Endothelial cell of umbilical vein (primary cell): Measurements from ENCODE around the gene SAMD4A. TPM values are rescaled to one million over a fixed set of nuclear protein-coding genes. Genes with fewer than 3 reads are reported as not detected.

Experiments used
- BruUV-seq: library from RNA; stranded (reverse); fragments of 400-500 nt; replicated peaks from 2 replicates; lab custom pipeline; 2021; lab: Mats Ljungman, UMichigan
- CTCF ChIA-PET: fragments of 300-600, 350-600 bp; sonication (Branson Sonifier 250); formaldehyde crosslinking; loops from one replicate; lab custom pipeline; 2021; ENCODE audit warnings: antibody characterized with exemption, inconsistent platforms; lab: Charles Lee
- POLR2A ChIA-PET: fragments of 300-600, 350-600 bp; sonication (Branson Sonifier 250); formaldehyde crosslinking; loops from one replicate; lab custom pipeline; 2021; ENCODE audit warnings: antibody characterized with exemption, inconsistent platforms; lab: Charles Lee
- DNase-seq: peaks from one replicate; pipeline ENCODE4 v3.0.0-alpha.2; 2011; ENCODE audit warnings: low read depth, low spot score
- FAIRE-seq: peaks from 2 replicates; lab custom pipeline; 2011; peaks lifted over from hg19 to GRCh38; lab: Jason Lieb, UNC
- H2AFZ ChIP-seq: 2 replicates; pipeline ENCODE4 v1.6.0; 2012; ENCODE audit warnings: low read depth, low read length, control low read depth, inconsistent platforms
- H3K27ac ChIP-seq: 2 replicates; pipeline ENCODE4 v1.5.1; 2011; ENCODE audit warnings: low read depth, mild to moderate bottlenecking, control low read depth, low read length, moderate library complexity; ENCODE audit not compliant: insufficient read depth
- H3K27me3 ChIP-seq, 2 experiments: 2 replicates each; pipeline versions ENCODE4 v1.6.0 to v1.6.1; 2011; ENCODE audit warnings: low read length in 2 of 2, mixed read lengths in 1 of 2; ENCODE audit not compliant: control insufficient read depth in 2 of 2, insufficient read depth in 2 of 2
- H3K36me3 ChIP-seq, 2 experiments: 2 replicates in 1 of 2; 3 replicates in 1 of 2; pipeline ENCODE4 v1.5.1; 2011; ENCODE audit warnings: low read length in 2 of 2, mild to moderate bottlenecking in 1 of 2, moderate library complexity in 1 of 2; ENCODE audit not compliant: control insufficient read depth in 2 of 2, insufficient read depth in 2 of 2; ENCODE audit errors: extremely low read depth in 1 of 2
- H3K4me1 ChIP-seq: 3 replicates; pipeline ENCODE4 v1.5.1; 2011; ENCODE audit warnings: mild to moderate bottlenecking, low read length; ENCODE audit not compliant: control insufficient read depth, insufficient read depth; ENCODE audit errors: extremely low read depth
- H3K4me2 ChIP-seq: 2 replicates; pipeline ENCODE4 v1.6.1; 2011; ENCODE audit warnings: low read length, control low read depth, mixed read lengths; ENCODE audit not compliant: insufficient read depth
- H3K4me3 ChIP-seq, 3 experiments: fragments of 200-600 bp in 1 of 3; sonication (generic), shearing (Covaris generic) in 1 of 3; replicated peaks in 1 of 3; 2 replicates each; pipeline ENCODE4 v1.5.1; 2011 to 2016; ENCODE audit warnings: control low read depth in 3 of 3, low read length in 3 of 3, mild to moderate bottlenecking in 2 of 3, inconsistent platforms in 1 of 3, low read depth in 1 of 3, moderate library complexity in 1 of 3; ENCODE audit not compliant: insufficient read depth in 1 of 3
- H3K79me2 ChIP-seq: 2 replicates; pipeline ENCODE4 v1.6.0; 2012; ENCODE audit warnings: low read length, inconsistent platforms; ENCODE audit not compliant: control insufficient read depth, insufficient read depth
- H3K9ac ChIP-seq: replicated peaks from 2 replicates; pipeline ENCODE3; 2011; ENCODE audit warnings: low read length, control low read depth; ENCODE audit not compliant: insufficient read depth; ENCODE audit errors: extremely low read depth
- H3K9me1 ChIP-seq: replicated peaks from 3 replicates; pipeline ENCODE4 v1.6.0; 2011; ENCODE audit warnings: mild to moderate bottlenecking, low read length; ENCODE audit not compliant: control insufficient read depth, insufficient read depth; ENCODE audit errors: extremely low read depth
- H3K9me3 ChIP-seq: replicated peaks from 2 replicates; pipeline ENCODE4 v1.5.1; 2012; ENCODE audit warnings: low read length, inconsistent platforms; ENCODE audit not compliant: control insufficient read depth, insufficient read depth
- H4K20me1 ChIP-seq: replicated peaks from 2 replicates; pipeline ENCODE3; 2011; ENCODE audit warnings: mild to moderate bottlenecking, low read length; ENCODE audit not compliant: control insufficient read depth, insufficient read depth; ENCODE audit errors: extremely low read depth
- EZH2 ChIP-seq: IDR thresholded peaks from 2 replicates; pipeline ENCODE4 v1.6.1; 2012; ENCODE audit warnings: borderline replicate concordance, low read depth, mild to moderate bottlenecking, moderate library complexity, low read length, inconsistent platforms; ENCODE audit not compliant: severe bottlenecking
- FOS ChIP-seq: IDR thresholded peaks from 2 replicates; pipeline ENCODE4 v1.6.1; 2011; ENCODE audit warnings: mild to moderate bottlenecking, low read length, moderate library complexity, borderline replicate concordance; ENCODE audit not compliant: insufficient read depth
- GATA2 ChIP-seq: IDR thresholded peaks from 2 replicates; pipeline ENCODE4 v1.7.0; 2011; ENCODE audit warnings: low read depth, mild to moderate bottlenecking, moderate library complexity, mixed read lengths, low read length; ENCODE audit not compliant: insufficient read length, insufficient read depth
- JUN ChIP-seq: IDR thresholded peaks from 2 replicates; pipeline ENCODE4 v1.6.1; 2011; ENCODE audit warnings: borderline replicate concordance, low read depth; ENCODE audit not compliant: insufficient read length, insufficient read depth
- MAX ChIP-seq: IDR thresholded peaks from 2 replicates; pipeline ENCODE4 v1.6.1; 2011; ENCODE audit not compliant: insufficient read depth, insufficient read length
- MYC ChIP-seq: IDR thresholded peaks from one replicate; pipeline ENCODE4 v1.6.1; 2011; ENCODE audit warnings: mild to moderate bottlenecking, low read depth, low read length
- POLR2A ChIP-seq: IDR thresholded peaks from 2 replicates; pipeline ENCODE4 v1.6.1; 2012; ENCODE audit warnings: low read depth, mild to moderate bottlenecking, control low read depth, low read length
- POLR2AphosphoS5 ChIP-seq: IDR thresholded peaks from 2 replicates; pipeline ENCODE4 v1.6.1; 2012; ENCODE audit warnings: low read depth, mild to moderate bottlenecking, control low read depth, low read length, moderate library complexity; ENCODE audit not compliant: insufficient read depth
- dilution Hi-C: fragments of 300-500 bp; cut with MboI; formaldehyde crosslinking; loops from one replicate; pipeline ENCODE4 v1.15.0; 2019; ENCODE audit warnings: low sequenced_read_pairs; ENCODE audit not compliant: extremely low pct_ligation_motif_present
- intact Hi-C: fragments of 100-400 bp; cut with micrococcal nuclease; formaldehyde crosslinking; loops from one replicate; pipeline ENCODE4 v1.10.0; 2022
- polyA plus RNA-seq, 4 experiments: library from polyadenylated mRNA; depleted of rRNA in 3 of 4; stranded (reverse) in 3 of 4; unstranded in 1 of 4; fragments of >200 nt; gene quantifications; 2 replicates each; pipeline versions ENCODE4 v1.2.1 to v1.2.3, GENCODE V29; 2011 to 2012; ENCODE audit warnings: missing spikeins in 1 of 4
- total RNA-seq: library from RNA; stranded (reverse); gene quantifications from 2 replicates; pipeline ENCODE4 v1.2.3, GENCODE V29; 2021
- TF ChIP-seq, protein P1 (sequence below), 2 donors: IDR thresholded peaks; 1 replicate in 1 of 2; 2 replicates in 1 of 2; pipeline ENCODE4 v1.5.1; 2011; ENCODE audit warnings: low read length in 2 of 2, mild to moderate bottlenecking in 2 of 2, moderate library complexity in 2 of 2, control low read depth in 1 of 2, inconsistent platforms in 1 of 2, low read depth in 1 of 2; ENCODE audit not compliant: insufficient read depth in 1 of 2; ENCODE audit errors: extremely low read depth in 1 of 2

Gene SAMD4A
- total and polyA plus RNA-seq, 2 donors (not counting 3 experiments of a cell fraction or from before 2014, with no cell fraction given), result 37.7 to 95.3 TPM

DNA sequence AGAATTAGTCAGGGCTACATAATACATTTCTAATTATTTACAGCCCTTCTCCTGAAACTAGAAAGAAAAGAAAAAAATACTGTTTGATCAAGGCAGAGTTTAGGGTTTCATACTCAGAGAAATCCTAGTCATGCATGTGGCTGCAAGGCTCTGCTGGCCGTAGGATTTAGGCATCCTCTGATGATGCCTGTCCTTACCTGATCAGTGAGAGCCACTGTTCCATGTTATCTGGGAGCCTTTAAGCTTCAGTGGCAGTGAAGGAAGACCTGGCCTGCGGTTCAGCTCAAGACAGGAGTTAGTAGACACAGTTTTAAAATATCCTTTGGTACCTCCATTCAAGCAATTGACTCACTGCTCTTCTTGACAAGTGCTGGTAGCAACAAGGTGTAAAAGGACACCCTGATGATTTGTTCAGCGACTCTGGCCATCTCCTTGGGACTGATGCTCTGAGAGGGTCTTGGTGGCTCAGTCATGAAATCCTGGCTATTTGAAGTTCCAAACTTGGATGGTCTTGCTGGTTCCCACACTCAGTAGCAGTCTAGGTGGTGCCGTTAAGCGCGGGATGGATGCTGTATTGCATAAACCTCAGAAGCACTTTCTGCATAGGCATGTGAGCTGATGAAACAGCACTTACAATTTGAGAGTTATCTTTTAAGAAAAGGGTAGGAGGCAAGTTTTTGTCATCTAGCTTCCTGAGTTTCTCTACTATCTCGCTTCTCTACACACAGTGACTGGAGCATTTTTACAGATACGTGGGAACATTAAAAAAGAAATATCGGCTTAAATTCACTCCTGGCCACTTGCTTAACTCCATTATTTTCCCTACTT, 162.0 kb downstream of the SAMD4A start:
- dilution Hi-C loops, result no loop called here
- intact Hi-C loops, result no loop called here
- Histone ChIP-seq H3K9ac (no peak overlapping the region), H3K4me1 (peaks cover 3% of the 10 kb centered on the region), H3K9me3 (no peaks in the 10 kb centered on the region), H3K9me1 (no peaks in the 10 kb centered on the region), H3K27ac (no peak overlapping the region), H4K20me1 (no peaks in the 10 kb centered on the region), H3K27me3 (no peaks in the 10 kb centered on the region), H3K79me2 (peaks cover 35% of the 10 kb centered on the region), H3K4me2 (no peak overlapping the region), H3K4me3 (no peak overlapping the region), H3K36me3 (no peaks in the 10 kb centered on the region), H2AFZ (no peak overlapping the region)
- BruUV-seq, result no TSS peak
- FAIRE-seq (no peak), DNase-seq (no peak)
- CTCF ChIA-PET, result interaction anchor here (1.0 to 2.6 kb wide), 3 partner anchors 18 to 165 kb away, joined by 3 to 13 read pairs (median 4); no protein-coding TSS in a partner anchor
- POLR2A ChIA-PET, result no interaction called here
- TF ChIP-seq GATA2 (no peak), MYC (no peak), POLR2AphosphoS5 (no peak), POLR2A (no peak), JUN (no peak), FOS (no peak), EZH2 (no peak), MAX (no peak)
- TF ChIP-seq, protein P1, sequence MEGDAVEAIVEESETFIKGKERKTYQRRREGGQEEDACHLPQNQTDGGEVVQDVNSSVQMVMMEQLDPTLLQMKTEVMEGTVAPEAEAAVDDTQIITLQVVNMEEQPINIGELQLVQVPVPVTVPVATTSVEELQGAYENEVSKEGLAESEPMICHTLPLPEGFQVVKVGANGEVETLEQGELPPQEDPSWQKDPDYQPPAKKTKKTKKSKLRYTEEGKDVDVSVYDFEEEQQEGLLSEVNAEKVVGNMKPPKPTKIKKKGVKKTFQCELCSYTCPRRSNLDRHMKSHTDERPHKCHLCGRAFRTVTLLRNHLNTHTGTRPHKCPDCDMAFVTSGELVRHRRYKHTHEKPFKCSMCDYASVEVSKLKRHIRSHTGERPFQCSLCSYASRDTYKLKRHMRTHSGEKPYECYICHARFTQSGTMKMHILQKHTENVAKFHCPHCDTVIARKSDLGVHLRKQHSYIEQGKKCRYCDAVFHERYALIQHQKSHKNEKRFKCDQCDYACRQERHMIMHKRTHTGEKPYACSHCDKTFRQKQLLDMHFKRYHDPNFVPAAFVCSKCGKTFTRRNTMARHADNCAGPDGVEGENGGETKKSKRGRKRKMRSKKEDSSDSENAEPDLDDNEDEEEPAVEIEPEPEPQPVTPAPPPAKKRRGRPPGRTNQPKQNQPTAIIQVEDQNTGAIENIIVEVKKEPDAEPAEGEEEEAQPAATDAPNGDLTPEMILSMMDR (IDR thresholded peaks at IDR 0.05; ENCODE audit: extremely low read depth in 1 of 2, insufficient read depth in 1 of 2, low read depth in 1 of 2, low read length in 2 of 2), result no peak
